Dermis microvascular lymphatic vessel endothelial cell (primary cell): ENCODE results near the gene NPL. TPM values are rescaled to one million over a fixed set of nuclear protein-coding genes. Genes with fewer than 3 reads are reported as not detected.

Experiments used
- DNase-seq, 2 donors: peaks; one replicate each; pipeline versions ENCODE4 v3.0.0 to v3.0.0-alpha.2; 2010; ENCODE audit warnings: low read depth in 2 of 2
- total RNA-seq: library from RNA; depleted of rRNA; stranded (reverse); fragments of >200 nt; gene quantifications from 2 replicates; pipeline ENCODE4 v1.2.1, GENCODE V29; 2014

Gene NPL
- total RNA-seq, 1 donor from 2014 or later = 4.0 TPM

DNA sequence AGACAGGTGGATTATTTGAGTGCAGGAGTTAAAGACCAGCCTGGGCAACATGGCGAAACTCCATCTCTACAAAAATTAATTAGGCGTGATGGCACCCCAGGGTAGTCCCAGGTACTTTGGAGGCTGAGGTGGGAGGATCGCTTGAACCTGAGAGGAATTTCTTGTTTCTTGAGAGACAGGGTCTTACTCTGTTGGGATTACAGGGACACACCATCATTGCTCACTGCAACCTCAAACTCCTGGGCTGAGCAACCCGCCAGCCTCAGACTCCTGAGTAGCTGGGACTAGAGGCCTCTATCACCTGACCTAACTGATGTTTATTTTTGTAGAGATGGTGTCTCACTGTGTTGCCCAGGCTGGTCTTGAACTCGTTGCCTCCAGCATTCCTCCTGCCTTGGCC lies 74.4 kb downstream of the NPL start:
- no peak for DNase-seq

DNA sequence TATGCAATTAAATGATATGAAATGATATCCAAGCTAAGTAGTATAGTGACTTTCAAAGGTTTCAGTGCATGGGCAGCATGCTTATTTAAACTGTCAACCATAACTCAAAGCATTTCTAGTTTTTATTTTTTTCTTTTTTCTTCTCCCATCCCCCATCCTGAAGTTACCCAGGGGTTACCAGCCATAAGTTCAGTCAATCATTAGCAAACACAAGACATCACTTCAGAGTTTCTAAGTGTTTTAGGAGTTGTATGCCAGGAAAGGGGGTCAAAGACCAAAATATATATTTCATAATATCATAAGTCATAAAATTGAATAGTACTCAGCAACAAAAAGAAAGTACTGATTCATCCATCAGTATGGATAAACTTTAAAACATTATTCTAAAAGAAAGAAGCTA lies 78.3 kb downstream of the NPL start:
- DNase-seq = no peak

DNA sequence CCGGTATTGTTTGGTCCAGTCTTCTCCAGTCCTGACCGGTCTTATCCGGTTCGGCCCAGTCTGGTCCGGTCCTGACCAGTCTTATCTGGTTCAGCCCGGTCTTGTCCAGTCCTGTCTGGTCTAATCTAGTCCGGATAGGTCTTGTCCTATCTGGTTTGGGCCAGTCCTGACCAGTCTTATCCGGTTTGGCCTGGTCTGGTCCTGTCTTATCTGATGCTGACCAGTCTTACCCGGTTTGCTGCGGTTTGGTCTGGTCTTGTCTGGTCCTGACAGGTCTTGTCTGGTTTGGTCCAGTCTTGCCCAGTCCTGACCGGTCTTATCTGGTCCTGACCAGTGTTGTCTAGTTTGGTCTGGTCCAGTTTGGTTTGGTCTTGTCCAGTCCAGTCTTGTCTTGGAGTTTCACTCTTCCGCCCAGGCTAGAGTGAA lies 79.7 kb downstream of the NPL start:
- DNase-seq = no peak

GRCh38 chr1:182872881-182873280 lies 83.3 kb downstream of the NPL start:
- DNase-seq = no peak

- no peak for DNase-seq
Observed at GRCh38 chr1:182875889-182876288, 86.3 kb downstream of the NPL start.

GRCh38 chr1:182877331-182877730 lies 87.8 kb downstream of the NPL start:
- DNase-seq = no peak

GRCh38 chr1:182877842-182878241 lies 88.3 kb downstream of the NPL start:
- no peak for DNase-seq

Other genes with a start within 250 kb of the NPL start
- gene RNASEL, start 200.5 kb upstream of the NPL start, total RNA-seq = 0.25 and 0.39 TPM in 2 replicates
- gene RGS16, start 185.4 kb upstream of the NPL start, total RNA-seq = 0.89 and 1.3 TPM in 2 replicates
- gene RGS8, start 105.2 kb upstream of the NPL start, total RNA-seq = not detected in 2 replicates
- 142 and 161 TPM in 2 replicates for gene DHX9, start 49.6 kb downstream of the NPL start, total RNA-seq
- gene SHCBP1L, start 163.4 kb downstream of the NPL start, total RNA-seq = under 0.01 and 0.13 TPM in 2 replicates
- gene LAMC1, start 233.6 kb downstream of the NPL start, total RNA-seq = 337 and 395 TPM in 2 replicates